ENCODE results near the gene RAD52. TPM values are rescaled to one million over a fixed set of nuclear protein-coding genes. Genes with fewer than 3 reads are reported as not detected.

The RAD52 gene
- polyA plus RNA-seq, 1 donor (not counting 4 experiments of a cell fraction or from before 2014, with no cell fraction given): 9.8 TPM

- Histone ChIP-seq H3K27ac (ENCODE audit: control insufficient read depth, insufficient read depth, low read length) (peak overlapping the region; percentile 53), H3K36me3 (ENCODE audit: control insufficient read depth in 2 of 2, extremely low read depth in 1 of 2, insufficient read depth in 2 of 2, low read length in 2 of 2) (no peaks in the 10 kb centered on the region), H3K9me3 (ENCODE audit: control insufficient read depth, low read depth, low read length) (no peaks in the 10 kb centered on the region), H3K4me1 (ENCODE audit: control insufficient read depth, extremely low read depth, insufficient read depth, low read length) (peaks cover 9% of the 10 kb centered on the region), H3K27me3 (ENCODE audit: control insufficient read depth, extremely low read depth, insufficient read depth, low read length) (no peaks in the 10 kb centered on the region), H3K4me3 (ENCODE audit: control insufficient read depth in 2 of 3, extremely low read depth in 1 of 3, insufficient read depth in 2 of 3, low read depth in 1 of 3, low read length in 3 of 3) (no peak overlapping the region), H3K79me2 (ENCODE audit: control insufficient read depth, insufficient read depth, low read length) (no peaks in the 10 kb centered on the region), H3K9me1 (ENCODE audit: control insufficient read depth, extremely low read depth, insufficient read depth, low read length) (no peaks in the 10 kb centered on the region), H2AFZ (ENCODE audit: control insufficient read depth, low read length) (peak overlapping the region; percentile 33), H3K9ac (ENCODE audit: control insufficient read depth, extremely low read depth, insufficient read depth, low read length) (no peak overlapping the region), H4K20me1 (ENCODE audit: control insufficient read depth, extremely low read depth, insufficient read depth, low read length) (no peaks in the 10 kb centered on the region), H3K4me2 (ENCODE audit: control insufficient read depth, extremely low read depth, insufficient read depth, low read depth, low read length) (peak overlapping the region; percentile 37)
- DNase-seq (ENCODE audit: low read depth, low spot score) (peak; percentile 26), FAIRE-seq (no peak)
- dilution Hi-C loops (cut with MboI; ENCODE audit: extremely low pct_ligation_motif_present, low sequenced_read_pairs): no loop called here
- no peak for TF ChIP-seq EZH2 (IDR thresholded peaks at IDR 0.05; ENCODE audit: low read length)
- TF ChIP-seq CTCF (optimal IDR thresholded peaks at IDR 0.05 in 1 of 3, IDR thresholded peaks at IDR 0.05 in 1 of 3, conservative IDR thresholded peaks at IDR 0.05 in 1 of 3; ENCODE audit: extremely low read depth in 1 of 3, insufficient read depth in 2 of 3, low read length in 3 of 3): no peak
These were observed 4.3 kb upstream of the RAD52 start for GRCh38 chr12:953776-954175.

- Histone ChIP-seq H3K9ac (ENCODE audit: control insufficient read depth, extremely low read depth, insufficient read depth, low read length) (no peak overlapping the region), H4K20me1 (ENCODE audit: control insufficient read depth, extremely low read depth, insufficient read depth, low read length) (no peaks in the 10 kb centered on the region), H3K27ac (ENCODE audit: control insufficient read depth, insufficient read depth, low read length) (no peak overlapping the region), H3K79me2 (ENCODE audit: control insufficient read depth, insufficient read depth, low read length) (peaks cover 25% of the 10 kb centered on the region), H3K4me1 (ENCODE audit: control insufficient read depth, extremely low read depth, insufficient read depth, low read length) (peaks cover 17% of the 10 kb centered on the region), H3K4me2 (ENCODE audit: control insufficient read depth, extremely low read depth, insufficient read depth, low read depth, low read length) (no peak overlapping the region), H3K4me3 (ENCODE audit: control insufficient read depth in 2 of 3, extremely low read depth in 1 of 3, insufficient read depth in 2 of 3, low read depth in 1 of 3, low read length in 3 of 3) (no peak overlapping the region), H2AFZ (ENCODE audit: control insufficient read depth, low read length) (no peak overlapping the region), H3K36me3 (ENCODE audit: control insufficient read depth in 2 of 2, extremely low read depth in 1 of 2, insufficient read depth in 2 of 2, low read length in 2 of 2) (peaks cover 0 to 2% of the 10 kb centered on the region in 2 experiments), H3K9me1 (ENCODE audit: control insufficient read depth, extremely low read depth, insufficient read depth, low read length) (no peaks in the 10 kb centered on the region), H3K27me3 (ENCODE audit: control insufficient read depth, extremely low read depth, insufficient read depth, low read length) (no peaks in the 10 kb centered on the region), H3K9me3 (ENCODE audit: control insufficient read depth, low read depth, low read length) (no peaks in the 10 kb centered on the region)
- dilution Hi-C loops (cut with MboI; ENCODE audit: extremely low pct_ligation_motif_present, low sequenced_read_pairs): no loop called here
- TF ChIP-seq EZH2 (IDR thresholded peaks at IDR 0.05; ENCODE audit: low read length) (no peak), CTCF (optimal IDR thresholded peaks at IDR 0.05 in 1 of 3, IDR thresholded peaks at IDR 0.05 in 1 of 3, conservative IDR thresholded peaks at IDR 0.05 in 1 of 3; ENCODE audit: extremely low read depth in 1 of 3, insufficient read depth in 2 of 3, low read length in 3 of 3) (no peak)
- no peak for DNase-seq (ENCODE audit: low read depth, low spot score)
- no peak for FAIRE-seq
These were observed 1.7 kb upstream of the RAD52 start for GRCh38 chr12:951176-951575.
